H9 (cell line): ENCODE measurements around the gene ATP6V1G3. TPM values are rescaled to one million over a fixed set of nuclear protein-coding genes. Genes with fewer than 3 reads are reported as not detected.

Experiments
- DNase-seq: peaks from one replicate; pipeline ENCODE4 v3.0.0-alpha.2; 2017
- H2AFZ ChIP-seq: one replicate; pipeline ENCODE4 v1.6.1; 2013; ENCODE audit warnings: mild to moderate bottlenecking, low read length, control low read depth, moderate library complexity
- H2AK5ac ChIP-seq: 2 replicates; pipeline ENCODE4 v1.6.1; 2013; ENCODE audit warnings: low read length, control low read depth, mixed read lengths; ENCODE audit not compliant: insufficient read length
- H2BK120ac ChIP-seq: one replicate; pipeline ENCODE4 v1.6.1; 2013; ENCODE audit warnings: low read depth, mild to moderate bottlenecking, low read length, control low read depth, inconsistent platforms; ENCODE audit not compliant: poor library complexity, severe bottlenecking
- H2BK12ac ChIP-seq: 2 replicates; pipeline ENCODE4 v1.6.1; 2013; ENCODE audit warnings: low read length, control low read depth, mixed read lengths, low read depth; ENCODE audit not compliant: insufficient read length
- H2BK15ac ChIP-seq: 2 replicates; pipeline ENCODE4 v1.6.1; 2013; ENCODE audit warnings: low read depth, low read length, control low read depth
- H2BK20ac ChIP-seq: one replicate; pipeline ENCODE4 v1.6.1; 2013; ENCODE audit warnings: low read depth, mild to moderate bottlenecking, low read length, control low read depth, inconsistent platforms; ENCODE audit not compliant: poor library complexity, severe bottlenecking
- H2BK5ac ChIP-seq: 2 replicates; pipeline ENCODE4 v1.6.1; 2013; ENCODE audit warnings: low read length, control low read depth, mixed read lengths; ENCODE audit not compliant: insufficient read length
- H3K14ac ChIP-seq: 2 replicates; pipeline ENCODE4 v1.6.1; 2013; ENCODE audit warnings: low read length, control low read depth; ENCODE audit not compliant: insufficient read depth
- H3K18ac ChIP-seq: 2 replicates; pipeline ENCODE4 v1.6.1; 2013; ENCODE audit warnings: low read depth, mild to moderate bottlenecking, mixed read lengths, low read length, control low read depth; ENCODE audit not compliant: insufficient read length
- H3K23ac ChIP-seq: 2 replicates; pipeline ENCODE4 v1.6.1; 2013; ENCODE audit warnings: low read length, control low read depth, mixed read lengths, low read depth; ENCODE audit not compliant: insufficient read length
- H3K23me2 ChIP-seq: 2 replicates; pipeline ENCODE4 v1.6.1; 2013; ENCODE audit warnings: low read depth, mild to moderate bottlenecking, mixed read lengths, low read length, control low read depth; ENCODE audit not compliant: insufficient read length, poor library complexity, severe bottlenecking
- H3K27ac ChIP-seq: 2 replicates; pipeline ENCODE4 v1.5.1; 2013; ENCODE audit warnings: low read length, control low read depth, mixed read lengths, low read depth; ENCODE audit not compliant: insufficient read length
- H3K27me3 ChIP-seq: 2 replicates; pipeline ENCODE4 v1.6.1; 2013; ENCODE audit warnings: low read length, control low read depth, inconsistent platforms; ENCODE audit not compliant: insufficient read depth
- H3K4ac ChIP-seq: 2 replicates; pipeline ENCODE4 v1.6.1; 2013; ENCODE audit warnings: low read depth, mild to moderate bottlenecking, control low read depth, inconsistent platforms, low read length, moderate library complexity
- H3K4me1 ChIP-seq: 2 replicates; pipeline ENCODE4 v1.6.1; 2013; ENCODE audit warnings: low read length, control low read depth, inconsistent platforms; ENCODE audit not compliant: insufficient read depth
- H3K4me2 ChIP-seq: 2 replicates; pipeline ENCODE4 v1.6.1; 2013; ENCODE audit warnings: low read length, control low read depth, mixed read lengths; ENCODE audit not compliant: insufficient read length, insufficient read depth
- H3K56ac ChIP-seq: 2 replicates; pipeline ENCODE4 v1.6.1; 2013; ENCODE audit warnings: low read depth, mild to moderate bottlenecking, mixed read lengths, low read length, control low read depth; ENCODE audit not compliant: insufficient read length
- H3K79me1 ChIP-seq: 2 replicates; pipeline ENCODE4 v1.6.1; 2013; ENCODE audit warnings: low read depth, mild to moderate bottlenecking, moderate library complexity, low read length, control low read depth, inconsistent platforms; ENCODE audit not compliant: insufficient read depth, poor library complexity, severe bottlenecking
- H3K79me2 ChIP-seq: 2 replicates; pipeline ENCODE4 v1.6.1; 2013; ENCODE audit warnings: low read length, control low read depth, inconsistent platforms; ENCODE audit not compliant: insufficient read depth
- H3K9ac ChIP-seq: 2 replicates; pipeline ENCODE4 v1.6.1; 2013; ENCODE audit warnings: low read length, control low read depth, mixed read lengths; ENCODE audit not compliant: insufficient read length; ENCODE audit errors: extremely low read depth
- H3K9me3 ChIP-seq: one replicate; pipeline ENCODE4 v1.6.1; 2013; ENCODE audit warnings: low read depth, low read length, inconsistent platforms; ENCODE audit not compliant: control insufficient read depth
- H3T11ph ChIP-seq: one replicate; pipeline ENCODE4 v1.6.1; 2013; ENCODE audit warnings: mild to moderate bottlenecking, low read length, control low read depth, inconsistent platforms
- H4K20me1 ChIP-seq: one replicate; pipeline ENCODE4 v1.6.1; 2013; ENCODE audit not compliant: control insufficient read depth, insufficient read length, insufficient read depth
- H4K5ac ChIP-seq: 2 replicates; pipeline ENCODE4 v1.6.1; 2013; ENCODE audit warnings: low read depth, mild to moderate bottlenecking, mixed read lengths, low read length, control low read depth; ENCODE audit not compliant: insufficient read length
- H4K8ac ChIP-seq: replicated peaks from 2 replicates; pipeline ENCODE4 v1.6.1; 2013; ENCODE audit warnings: low read length, control low read depth, mixed read lengths, low read depth; ENCODE audit not compliant: insufficient read length
- H4K91ac ChIP-seq: 2 replicates; pipeline ENCODE4 v1.6.1; 2013; ENCODE audit warnings: low read depth, mild to moderate bottlenecking, moderate library complexity, mixed read lengths, low read length, control low read depth; ENCODE audit not compliant: insufficient read length
- H3K27ac Mint-ChIP-seq, 3 experiments: 2 replicates in 2 of 3; 3 replicates in 1 of 3; pipeline ENCODE4 v1.8.0; 2020 to 2021; ENCODE audit warnings: mixed read lengths in 3 of 3, mild to moderate bottlenecking in 1 of 3, moderate library complexity in 1 of 3
- H3K27me3 Mint-ChIP-seq: 2 replicates; pipeline ENCODE4 v1.8.0; 2021; ENCODE audit warnings: low read depth, mild to moderate bottlenecking, moderate library complexity, mixed read lengths
- H3K36me3 Mint-ChIP-seq, 3 experiments: 2 replicates in 2 of 3; 3 replicates in 1 of 3; pipeline ENCODE4 v1.8.0; 2020 to 2021; ENCODE audit warnings: low read depth in 3 of 3, mixed read lengths in 3 of 3; ENCODE audit not compliant: insufficient read depth in 1 of 3
- H3K4me1 Mint-ChIP-seq, 2 experiments: 2 replicates each; pipeline ENCODE4 v1.8.0; 2020; ENCODE audit warnings: mixed read lengths in 2 of 2
- H3K4me3 Mint-ChIP-seq, 2 experiments: 2 replicates in 1 of 2; 3 replicates in 1 of 2; pipeline ENCODE4 v1.8.0; 2020 to 2021; ENCODE audit warnings: mild to moderate bottlenecking in 2 of 2, mixed read lengths in 2 of 2, moderate library complexity in 1 of 2
- H3K9me3 Mint-ChIP-seq, 2 experiments: 2 replicates in 1 of 2; 3 replicates in 1 of 2; pipeline ENCODE4 v1.8.0; 2020; ENCODE audit warnings: mild to moderate bottlenecking in 2 of 2, mixed read lengths in 2 of 2, moderate library complexity in 1 of 2
- CTCF ChIP-seq: fragments of 200-600 bp; sonication (generic); conservative IDR thresholded peaks from 3 replicates; pipeline ENCODE4 v1.8.0; 2021; ENCODE audit warnings: antibody characterized with exemption, mild to moderate bottlenecking
- WGBS: extraction: QIAGEN DNeasy Blood & Tissue Kit; methylation state at CpG from one replicate; pipeline ENCODE4 v1.1.7; 2013; ENCODE audit warnings: missing lambda C conversion rate, low lambda C conversion rate, mixed read lengths; ENCODE audit not compliant: insufficient read length; ENCODE audit errors: extremely low coverage; 5-methylcytosine and 5-hydroxymethylcytosine counted together
- total RNA-seq: library from RNA; stranded (reverse); gene quantifications from 2 replicates; pipeline ENCODE4 v1.2.1, GENCODE V29; 2021

Gene ATP6V1G3
- total RNA-seq, 1 experiment from 2014 or later: not detected

- Histone ChIP-seq H3K4me1 (no peaks in the 10 kb centered on the region; the same call in 1 of the 2 replicates), H4K91ac (no peak overlapping the region), H2BK5ac (no peak overlapping the region), H3K4ac (no peak overlapping the region), H2AK5ac (no peak overlapping the region), H2BK120ac (no peak overlapping the region), H3K79me1 (no peaks in the 10 kb centered on the region), H4K8ac (no peak overlapping the region), H3K14ac (no peak overlapping the region), H3K79me2 (no peaks in the 10 kb centered on the region), H4K5ac (no peak overlapping the region), H3K9me3 (no peaks in the 10 kb centered on the region), H3K23me2 (no peaks in the 10 kb centered on the region), H3K18ac (no peak overlapping the region), H4K20me1 (no peaks in the 10 kb centered on the region), H3K56ac (no peak overlapping the region), H2AFZ (no peak overlapping the region), H3K27ac (no peak overlapping the region), H3T11ph (no peak overlapping the region), H3K4me2 (no peak overlapping the region), H2BK20ac (no peak overlapping the region), H2BK12ac (no peak overlapping the region), H3K23ac (no peak overlapping the region), H3K27me3 (no peaks in the 10 kb centered on the region), H2BK15ac (no peak overlapping the region), H3K9ac (no peak overlapping the region)
- Mint-ChIP-seq H3K4me1 (peaks cover 4 to 8% of the 10 kb centered on the region in 2 experiments), H3K9me3 (no peaks in the 10 kb centered on the region), H3K4me3 (no peak overlapping the region), H3K27ac (no peak overlapping the region), H3K27me3 (no peaks in the 10 kb centered on the region), H3K36me3 (no peaks in the 10 kb centered on the region; a peak in 1 of 7 replicates)
- WGBS: no CpG with 5 or more reads among the region's 2 CpGs
- TF ChIP-seq CTCF: no peak
- no peak for DNase-seq
Observed at GRCh38 chr1:198529414-198529813, 11.1 kb downstream of the ATP6V1G3 start.
